GM10266 (cell line): ENCODE results near the gene OTULIN.

Experiments used
- DNase-seq: peaks from one replicate; pipeline ENCODE4 v3.0.0; 2012; ENCODE audit errors: extremely low spot score
- CTCF ChIP-seq: IDR thresholded peaks from 2 replicates; pipeline ENCODE4 v1.5.1; 2012; ENCODE audit warnings: mild to moderate bottlenecking, low read depth; ENCODE audit not compliant: control insufficient read depth, insufficient read depth; ENCODE audit errors: missing control alignments

OTULIN gene

DNA sequence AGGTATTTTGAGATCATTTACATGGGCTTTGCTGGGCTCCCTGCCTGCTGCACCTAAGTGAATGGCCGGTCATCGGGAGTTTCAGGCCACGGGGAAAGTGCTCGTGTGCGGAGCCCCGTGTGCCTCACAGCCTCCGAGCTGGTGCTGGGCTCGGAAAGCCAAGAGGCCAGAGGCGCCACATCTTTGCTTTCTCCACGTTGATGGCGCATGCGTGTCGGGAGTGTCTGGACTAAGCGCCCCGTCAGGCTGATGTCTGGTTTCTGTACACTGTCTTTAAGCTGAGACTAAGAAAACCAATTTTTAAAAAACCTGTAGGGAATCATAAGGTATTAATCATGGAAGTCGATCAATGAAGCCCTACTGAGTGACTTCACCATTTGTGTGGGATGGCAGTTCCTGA is 69.1 kb downstream of the OTULIN start:
- DNase-seq = no peak

DNA sequence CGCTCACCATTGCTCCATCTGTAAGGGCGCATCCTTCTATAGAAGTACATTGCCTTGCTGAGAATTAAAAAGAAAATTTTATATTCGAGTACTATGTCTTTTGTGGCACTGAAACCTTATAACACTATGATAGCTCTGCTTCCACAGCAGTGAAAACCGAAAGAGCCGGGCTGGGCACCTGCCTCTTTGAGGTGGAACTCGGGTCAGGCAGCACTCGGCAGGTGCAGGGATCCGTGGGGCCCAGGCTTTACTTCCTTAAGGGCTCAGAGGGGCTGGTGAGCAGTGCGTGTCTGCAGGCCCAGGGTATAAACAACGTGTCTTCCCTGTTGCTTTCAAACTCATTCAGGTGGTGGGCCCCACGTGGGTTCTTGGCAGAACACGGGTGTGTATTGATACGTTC is 69.9 kb downstream of the OTULIN start:
- DNase-seq = no peak
- TF ChIP-seq CTCF = no peak

More for the DNA sequence above, 69.1 kb downstream of the OTULIN start:
- TF ChIP-seq CTCF = no peak

GRCh38 chr5:14735944-14736343 is 71.4 kb downstream of the OTULIN start:
- TF ChIP-seq CTCF = no peak
- no peak for DNase-seq

GRCh38 chr5:14737291-14737690 is 72.8 kb downstream of the OTULIN start:
- no peak for TF ChIP-seq CTCF

DNA sequence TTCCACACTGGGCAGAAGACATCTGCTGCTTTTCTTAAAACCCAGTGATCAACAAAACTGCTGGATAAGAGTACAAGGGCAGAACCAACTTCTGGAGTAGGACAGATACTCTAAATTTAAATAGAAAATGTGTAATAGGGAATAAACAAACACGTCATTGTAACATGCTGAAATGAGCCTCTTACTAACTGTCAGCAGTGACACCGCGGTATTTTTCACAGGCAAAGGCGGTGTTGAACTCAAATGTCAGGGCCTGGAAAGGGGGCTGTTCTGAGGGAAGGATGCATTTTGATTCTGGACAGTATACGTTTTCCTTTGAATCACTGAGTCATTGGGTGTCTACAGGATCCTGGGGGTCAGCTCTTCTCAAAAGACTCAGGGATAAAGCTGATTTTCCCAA is 73.5 kb downstream of the OTULIN start:
- no peak for DNase-seq
- no peak for TF ChIP-seq CTCF

More at GRCh38 chr5:14737291-14737690, 72.8 kb downstream of the OTULIN start:
- DNase-seq = no peak

DNA sequence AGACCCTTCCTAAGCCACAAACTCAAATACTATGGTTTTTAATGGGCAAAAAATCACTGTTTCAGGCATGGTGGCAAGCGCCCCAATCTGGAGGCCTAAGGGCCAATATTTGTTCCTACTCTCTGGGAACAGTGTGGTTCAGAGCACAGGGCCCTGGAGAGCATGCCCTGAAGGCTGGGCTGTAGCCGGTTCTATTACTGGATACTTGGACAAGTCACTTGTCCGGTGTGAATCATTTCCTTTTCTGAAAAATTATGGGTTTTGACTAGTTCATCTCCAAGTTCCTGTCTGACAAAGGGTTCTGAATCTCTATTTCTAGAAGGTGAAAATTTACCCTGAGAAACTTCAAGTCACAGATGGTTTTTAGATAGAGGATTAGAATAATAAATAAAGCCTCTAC is 75.0 kb downstream of the OTULIN start:
- TF ChIP-seq CTCF = no peak
- DNase-seq = no peak

GRCh38 chr5:14739981-14740380 is 75.5 kb downstream of the OTULIN start:
- no peak for TF ChIP-seq CTCF
- no peak for DNase-seq

DNA sequence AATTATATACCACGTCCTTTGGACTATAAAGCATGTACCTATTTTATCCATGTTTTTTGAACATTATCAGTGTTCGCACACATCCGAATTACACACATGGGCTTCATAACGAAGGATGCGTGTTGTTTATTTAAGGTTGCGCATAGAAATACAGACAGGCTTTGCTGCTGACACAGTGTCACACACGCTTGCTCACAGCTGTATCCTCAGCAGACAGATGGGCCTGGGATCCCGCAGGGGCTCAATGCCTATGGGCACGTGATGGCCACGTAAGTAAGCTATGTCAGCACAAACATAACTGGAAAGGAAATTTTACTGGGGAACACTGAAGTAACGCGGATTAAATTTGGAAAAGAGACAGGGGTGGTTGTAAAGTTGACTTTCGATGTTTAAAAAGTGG is 76.6 kb downstream of the OTULIN start:
- TF ChIP-seq CTCF = no peak
- DNase-seq = no peak
